ENCODE results near the gene ERP44. TPM values are rescaled to one million over a fixed set of nuclear protein-coding genes. Genes with fewer than 3 reads are reported as not detected.

Gene ERP44
- 7.5 and 7.7 TPM in 2 replicates for total RNA-seq

GRCh38 chr9:100098887-100099721 lies at the start of gene ERP44, which contains the start of gene INVS:
TSS of gene ERP44 (minus strand) at chr9:100099000. CDS start at chr9:100098840, 160 bp downstream.
TSS of gene INVS (plus strand) at chr9:100099243. CDS start at chr9:100104522, 5,279 bp downstream.

Other genes with a start within 250 kb of the ERP44 start
- gene STX17, start 192.3 kb downstream of the ERP44 start, total RNA-seq, result 14.9 and 15.8 TPM in 2 replicates
- gene INVS, start 243 bp upstream of the ERP44 start, total RNA-seq, result 16.6 and 22.6 TPM in 2 replicates

Data from tracheal epithelial cell (primary cell).